Activated T-cell treated with anti-CD3 and anti-CD28 coated beads for 24 hours (primary cell): ENCODE results near the gene INSYN2A.
A peak's percentile ranks its signal among the peaks of the same experiment; 100 is the strongest.

ENCODE experiments used
- DNase-seq: peaks from one replicate; pipeline ENCODE4 v3.0.0-alpha.2; 2020; ENCODE audit warnings: low read depth

INSYN2A gene, protein sequence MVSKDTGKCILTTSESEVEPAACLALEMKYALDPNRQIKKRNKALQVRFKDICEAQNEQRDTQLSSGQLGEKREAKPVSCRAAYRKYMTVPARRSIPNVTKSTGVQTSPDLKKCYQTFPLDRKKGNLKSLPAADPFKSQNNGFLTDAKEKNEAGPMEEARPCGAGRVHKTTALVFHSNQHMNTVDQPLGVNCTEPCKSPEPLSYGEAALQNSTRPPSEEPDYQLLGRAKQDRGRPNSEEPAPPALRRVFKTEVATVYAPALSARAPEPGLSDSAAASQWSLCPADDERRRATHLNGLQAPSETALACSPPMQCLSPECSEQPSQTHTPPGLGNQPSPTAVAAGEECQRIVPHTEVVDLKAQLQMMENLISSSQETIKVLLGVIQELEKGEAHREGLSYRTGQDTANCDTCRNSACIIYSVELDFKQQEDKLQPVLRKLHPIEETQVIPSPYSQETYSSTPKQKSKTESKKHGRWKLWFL

GRCh38 chr10:127196282-127197153, at the start of gene INSYN2A:
Gene INSYN2A, minus strand, starts transcription at chr10:127196591. Its CDS starts 20,196 bp downstream, at chr10:127176395.
- DNase-seq, result no peak

- DNase-seq, result no peak
These were observed 49.1 kb upstream of the INSYN2A start for GRCh38 chr10:127245456-127245855.

GRCh38 chr10:127243490-127244272, 47.3 kb upstream of the INSYN2A start:
- DNase-seq, result peak; percentile 9

GRCh38 chr10:127242914-127243313, 46.5 kb upstream of the INSYN2A start:
- no peak for DNase-seq

DNA sequence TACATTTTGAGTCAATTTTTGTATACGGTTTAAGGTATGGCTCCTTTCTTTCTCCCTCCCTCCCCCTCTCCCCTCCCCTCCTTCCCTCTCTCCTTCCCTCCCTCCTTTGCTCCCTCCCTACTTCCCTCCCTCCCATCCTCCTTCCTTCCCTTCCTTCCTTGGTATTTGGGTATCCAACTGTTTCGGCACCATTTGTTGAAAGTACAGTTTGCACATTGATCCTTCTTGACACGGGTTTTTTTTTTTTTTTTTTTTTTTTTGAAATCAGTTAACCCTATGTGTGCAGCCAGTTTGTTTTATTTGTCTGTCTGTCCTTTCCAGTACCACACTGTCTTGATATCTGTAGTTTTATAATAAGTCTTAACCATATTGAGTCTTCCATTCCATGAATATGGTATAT, 39.9 kb upstream of the INSYN2A start:
- DNase-seq, result no peak

- DNase-seq, result no peak
These were observed 38.0 kb upstream of the INSYN2A start for GRCh38 chr10:127234306-127234800.

DNA sequence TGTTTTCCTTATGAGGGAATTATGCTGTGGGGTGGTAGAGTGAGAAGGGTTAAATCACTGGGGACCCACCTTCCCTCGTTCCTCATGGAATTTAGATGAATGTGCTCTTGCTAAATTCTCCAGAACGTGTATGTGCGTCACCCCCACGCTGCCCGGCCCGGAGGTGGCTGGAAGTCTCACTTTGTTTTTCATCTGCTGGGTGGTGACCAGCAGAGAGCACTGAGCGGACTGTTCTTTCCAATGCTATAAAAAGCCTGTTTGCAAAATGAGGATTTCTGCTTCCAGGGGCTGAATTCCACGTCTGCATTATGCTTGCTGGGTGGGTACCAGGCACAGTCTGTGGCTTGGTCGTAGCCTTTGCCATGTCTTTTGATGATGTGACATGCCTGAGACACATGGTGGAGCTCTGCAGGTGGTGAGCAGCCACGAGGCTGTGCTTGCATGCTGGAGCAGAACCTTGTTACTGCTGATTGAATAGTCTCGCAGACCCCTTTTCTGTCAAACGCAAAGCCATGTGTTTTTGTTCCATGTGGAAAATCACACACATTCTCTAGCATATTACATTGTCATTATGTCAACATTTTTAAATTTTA, 31.9 kb upstream of the INSYN2A start:
- DNase-seq, result no peak

DNA sequence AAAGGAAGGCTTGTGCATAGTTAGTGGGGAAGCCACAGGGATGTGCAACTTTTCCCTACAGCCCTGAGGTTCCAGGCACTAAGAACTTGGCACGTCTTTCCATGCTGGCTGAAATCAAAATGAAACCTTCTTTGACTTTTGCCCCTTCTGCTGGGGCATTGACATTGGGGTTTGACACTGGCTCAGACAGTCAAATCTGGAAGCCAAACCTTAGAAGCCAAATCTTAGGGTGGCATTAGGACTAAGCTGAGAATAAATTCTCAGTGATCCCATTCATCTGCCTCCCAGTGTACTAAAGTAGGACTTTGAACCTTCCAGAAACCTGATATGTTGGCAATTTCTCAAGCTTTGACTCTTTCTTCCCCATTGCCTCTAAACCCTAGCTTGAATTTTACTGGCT, 31.3 kb upstream of the INSYN2A start:
- no peak for DNase-seq

DNA sequence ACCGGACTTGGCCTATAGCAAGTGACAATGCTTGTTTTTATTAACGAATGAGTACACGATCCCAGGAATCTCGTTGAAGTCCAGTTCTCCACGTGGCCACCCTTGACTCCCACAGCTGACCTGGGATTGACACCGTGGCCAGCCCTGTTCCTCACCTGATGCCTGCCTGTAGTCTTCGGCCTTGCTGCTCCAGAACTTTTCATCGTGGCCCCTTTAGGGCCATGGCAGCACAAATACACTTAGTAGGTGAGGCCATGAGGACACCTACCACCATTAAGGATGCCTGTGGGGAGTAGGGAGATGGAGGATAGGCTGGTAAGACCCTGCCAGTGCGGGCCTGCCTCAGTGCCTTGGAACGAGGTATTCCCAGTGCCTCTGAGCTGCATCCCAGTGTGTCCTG, 30.6 kb upstream of the INSYN2A start:
- no peak for DNase-seq

DNA sequence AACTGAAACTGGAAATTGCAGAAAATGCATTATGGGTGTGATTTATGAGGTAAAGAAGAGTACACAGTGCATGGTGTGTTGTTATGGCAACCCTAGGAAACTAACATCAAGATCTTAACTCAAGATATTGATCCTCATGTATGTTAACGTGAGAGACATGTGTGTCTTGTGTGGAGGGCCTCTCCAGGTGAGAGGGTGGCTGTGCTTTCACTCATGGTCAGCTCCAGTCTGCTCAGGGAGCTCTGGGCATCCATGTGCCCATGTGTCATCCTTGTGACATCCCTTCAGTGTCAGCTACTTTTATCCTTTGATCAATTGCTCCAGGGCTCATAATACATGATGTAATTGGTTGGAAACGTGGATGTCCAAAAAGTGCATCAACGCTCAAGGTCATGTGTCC, 24.9 kb upstream of the INSYN2A start:
- no peak for DNase-seq

DNA sequence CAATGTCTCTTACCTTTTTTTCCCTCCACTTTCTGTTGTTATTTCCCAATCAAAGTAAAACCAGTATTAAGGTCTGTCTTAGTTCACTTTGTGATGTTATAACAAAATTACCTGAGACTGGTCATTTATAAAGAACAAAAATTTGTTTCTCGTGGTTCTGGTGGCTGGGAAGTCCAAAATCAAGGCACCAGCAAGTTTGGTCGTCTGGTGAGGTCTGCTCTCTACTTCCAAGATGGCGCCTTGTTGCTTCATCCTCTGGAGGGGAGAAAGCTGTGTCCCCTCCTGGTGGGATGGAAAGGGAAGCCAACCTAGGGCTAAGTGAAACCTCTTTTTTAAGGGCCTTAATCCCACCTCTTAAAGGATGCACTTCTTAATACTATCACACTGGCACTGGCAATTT, 22.3 kb upstream of the INSYN2A start:
- DNase-seq, result no peak

DNA sequence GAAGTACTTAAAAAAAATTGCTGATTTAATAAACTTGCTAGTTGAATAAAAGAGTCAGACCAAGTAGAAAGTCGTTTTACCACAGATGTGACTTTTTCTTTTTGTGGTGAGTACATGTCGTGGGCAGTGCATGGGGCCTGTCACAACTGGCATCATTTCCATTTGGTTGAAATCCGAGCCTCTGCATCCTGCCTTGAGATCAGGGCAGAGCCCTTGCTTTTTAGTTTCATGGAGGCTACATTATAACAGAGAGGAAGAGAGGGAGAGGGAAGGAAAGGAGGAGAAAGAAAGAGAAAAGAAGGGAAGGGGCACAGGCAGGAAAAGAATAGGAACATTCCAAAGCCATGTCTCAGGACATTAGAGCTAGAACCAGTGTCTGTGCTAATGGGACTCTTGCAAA, 20.4 kb upstream of the INSYN2A start:
- DNase-seq, result no peak

GRCh38 chr10:127216274-127216673, 19.9 kb upstream of the INSYN2A start:
- DNase-seq, result no peak

DNA sequence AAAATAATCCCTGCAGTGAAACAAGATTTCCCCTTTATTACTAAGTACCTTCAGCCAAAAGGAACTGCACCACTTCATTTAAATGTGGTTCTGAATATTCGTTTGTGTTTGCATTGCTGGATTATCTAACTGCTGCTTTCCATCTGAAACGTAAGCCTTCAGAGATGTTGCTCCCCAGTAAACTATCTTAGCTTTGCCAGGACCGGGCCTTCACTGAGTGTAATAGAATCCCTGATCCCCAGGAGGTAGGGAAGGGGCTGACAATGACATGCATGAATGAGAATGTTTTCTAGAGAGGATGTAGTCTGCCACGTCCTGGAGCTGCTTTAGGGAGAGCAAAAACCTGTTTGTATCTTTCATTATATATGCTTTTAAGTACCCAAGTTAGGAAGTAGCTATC, 19.5 kb upstream of the INSYN2A start:
- no peak for DNase-seq

DNA sequence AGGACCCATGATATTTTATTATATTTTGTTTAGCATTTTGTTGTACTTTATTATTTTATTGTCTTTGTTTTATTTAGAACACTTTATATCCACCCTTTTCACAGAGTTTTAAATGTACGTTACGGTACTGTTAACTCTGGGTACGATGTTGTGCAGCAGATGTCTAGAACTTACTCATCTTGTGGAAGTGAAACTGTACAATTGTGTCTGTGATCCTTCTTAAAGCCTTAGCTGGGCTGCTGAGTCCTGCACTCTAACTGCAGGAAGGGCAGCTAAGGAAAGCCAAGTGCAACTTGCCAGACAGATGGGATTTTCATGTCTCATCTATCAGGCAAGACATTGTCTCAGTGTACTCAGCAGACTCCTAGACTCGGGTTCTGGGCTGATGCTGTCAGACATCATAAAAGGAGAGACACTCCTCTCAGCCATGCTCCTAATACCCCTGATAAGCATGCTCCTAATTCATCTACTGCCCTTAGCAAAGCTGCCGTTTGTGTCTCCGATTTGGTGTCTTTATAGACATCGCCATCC, 14.6 kb upstream of the INSYN2A start:
- no peak for DNase-seq

- no peak for DNase-seq
These were observed 10.7 kb upstream of the INSYN2A start for GRCh38 chr10:127207081-127207480.

DNA sequence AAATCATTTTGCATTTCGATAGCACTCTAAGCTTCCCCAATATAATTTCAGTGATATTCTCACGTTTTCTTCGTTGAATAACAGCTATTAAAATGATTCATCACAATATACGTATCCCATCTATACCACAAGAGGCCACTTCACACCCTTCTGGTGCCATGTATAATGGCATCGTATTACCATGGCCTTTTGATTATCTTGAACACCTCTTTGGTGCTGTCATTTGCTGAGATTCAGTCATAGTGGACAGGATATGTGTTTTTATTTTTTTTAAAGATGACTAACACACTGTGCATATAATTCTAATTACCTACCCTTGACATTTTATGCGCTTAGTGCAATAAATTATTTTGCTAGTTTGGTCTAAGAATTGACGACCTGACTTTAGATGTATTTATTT, 6.7 kb upstream of the INSYN2A start:
- no peak for DNase-seq

DNA sequence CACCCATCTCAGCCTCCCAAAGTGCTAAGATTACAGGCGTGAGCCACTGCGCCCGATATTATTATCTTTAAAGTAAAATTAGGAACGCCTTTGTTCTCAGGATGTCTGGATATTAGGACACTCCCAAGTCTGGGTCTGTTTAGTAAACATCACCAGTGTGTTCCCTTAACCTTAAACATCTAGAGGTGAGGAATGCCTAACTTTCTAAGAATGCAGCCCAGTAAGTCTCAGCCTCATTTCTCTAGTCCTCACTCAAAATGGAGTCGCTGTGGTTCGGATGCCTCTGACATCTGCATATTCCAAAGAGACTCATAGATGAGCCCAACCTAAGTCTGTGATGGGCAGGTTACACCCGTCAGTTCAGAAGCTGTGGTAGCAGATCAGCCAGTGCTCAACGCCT, 4.3 kb upstream of the INSYN2A start:
- DNase-seq, result no peak

- no peak for DNase-seq
These were observed 2.3 kb upstream of the INSYN2A start for GRCh38 chr10:127198721-127199120.

DNA sequence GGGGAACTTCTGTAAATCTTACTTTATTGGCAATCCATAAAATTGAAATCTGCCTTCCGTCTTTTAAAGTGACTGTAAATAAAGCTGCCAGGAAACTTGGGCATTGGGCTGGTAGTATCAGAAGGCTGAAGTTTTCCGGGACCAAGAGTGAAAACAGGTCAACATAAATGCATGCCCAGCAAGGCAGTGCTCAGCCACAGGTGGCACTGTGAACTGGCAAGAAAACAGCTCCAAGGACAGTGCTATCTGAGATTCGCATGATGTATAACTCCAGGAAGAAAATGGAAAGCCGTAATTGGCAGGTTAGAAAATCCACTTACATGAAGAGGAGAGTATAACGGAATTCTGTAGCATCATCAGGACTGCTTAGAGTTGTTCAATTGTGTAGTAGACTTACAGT, 1.9 kb upstream of the INSYN2A start:
- no peak for DNase-seq

- DNase-seq, result no peak
These were observed 702 bp upstream of the INSYN2A start for GRCh38 chr10:127197154-127197432.
